Activated naive CD8-positive, alpha-beta T cell (primary cell): ENCODE data around the gene SCGB1A1.
A peak's percentile ranks its signal among the peaks of the same experiment; 100 is the strongest.

Experiments used
- H3K27ac Mint-ChIP-seq: one replicate; pipeline ENCODE4 v1.8.0; 2021; ENCODE audit warnings: mixed read lengths
- H3K27me3 Mint-ChIP-seq: one replicate; pipeline ENCODE4 v1.8.0; 2021; ENCODE audit warnings: mixed read lengths
- H3K36me3 Mint-ChIP-seq: one replicate; pipeline ENCODE4 v1.8.0; 2021; ENCODE audit warnings: mixed read lengths
- H3K4me1 Mint-ChIP-seq: one replicate; pipeline ENCODE4 v1.8.0; 2021; ENCODE audit warnings: low read depth, mixed read lengths
- H3K4me3 Mint-ChIP-seq: one replicate; pipeline ENCODE4 v1.8.0; 2021; ENCODE audit warnings: mild to moderate bottlenecking, mixed read lengths
- H3K9me3 Mint-ChIP-seq: one replicate; pipeline ENCODE4 v1.8.0; 2021; ENCODE audit warnings: low read depth, mixed read lengths

The SCGB1A1 gene

GRCh38 chr11:62427630-62428233 lies 8.9 kb downstream of the SCGB1A1 start:
- H3K4me1 Mint-ChIP-seq: peaks cover 42% of the 10 kb centered on the region
- H3K36me3 Mint-ChIP-seq: peaks cover 2% of the 10 kb centered on the region
- H3K4me3 Mint-ChIP-seq: peak overlapping the region; percentile 40

GRCh38 chr11:62428871-62429560 lies 10.2 kb downstream of the SCGB1A1 start:
- H3K4me1 Mint-ChIP-seq: peaks cover 49% of the 10 kb centered on the region
- peak overlapping the region; percentile 93 for H3K27ac Mint-ChIP-seq
- peaks cover 2% of the 10 kb centered on the region for H3K36me3 Mint-ChIP-seq
- H3K9me3 Mint-ChIP-seq: no peaks in the 10 kb centered on the region
- no peak overlapping the region for H3K4me3 Mint-ChIP-seq
- H3K27me3 Mint-ChIP-seq: no peaks in the 10 kb centered on the region

More at GRCh38 chr11:62427630-62428233, 8.9 kb downstream of the SCGB1A1 start:
- Mint-ChIP-seq H3K9me3 (no peaks in the 10 kb centered on the region), H3K27me3 (no peaks in the 10 kb centered on the region), H3K27ac (peak overlapping the region; percentile 93)

GRCh38 chr11:62430425-62430824 lies 11.6 kb downstream of the SCGB1A1 start:
- no peaks in the 10 kb centered on the region for H3K9me3 Mint-ChIP-seq
- H3K4me1 Mint-ChIP-seq: peaks cover 55% of the 10 kb centered on the region

GRCh38 chr11:62431171-62431901 lies 12.5 kb downstream of the SCGB1A1 start:
- Mint-ChIP-seq H3K4me1 (peaks cover 60% of the 10 kb centered on the region), H3K36me3 (peaks cover 2% of the 10 kb centered on the region), H3K4me3 (no peak overlapping the region), H3K9me3 (no peaks in the 10 kb centered on the region), H3K27me3 (no peaks in the 10 kb centered on the region), H3K27ac (no peak overlapping the region)

More at GRCh38 chr11:62430425-62430824, 11.6 kb downstream of the SCGB1A1 start:
- Mint-ChIP-seq H3K27me3 (no peaks in the 10 kb centered on the region), H3K27ac (peak overlapping the region; percentile 71), H3K36me3 (peaks cover 2% of the 10 kb centered on the region), H3K4me3 (no peak overlapping the region)

- no peaks in the 10 kb centered on the region for H3K27me3 Mint-ChIP-seq
Observed at GRCh38 chr11:62432695-62433094, 13.9 kb downstream of the SCGB1A1 start.

GRCh38 chr11:62433141-62433903 lies 14.5 kb downstream of the SCGB1A1 start:
- Mint-ChIP-seq H3K27ac (no peak overlapping the region), H3K36me3 (peaks cover 2% of the 10 kb centered on the region), H3K4me3 (no peak overlapping the region), H3K27me3 (no peaks in the 10 kb centered on the region), H3K9me3 (no peaks in the 10 kb centered on the region), H3K4me1 (peaks cover 46% of the 10 kb centered on the region)

More at GRCh38 chr11:62432695-62433094, 13.9 kb downstream of the SCGB1A1 start:
- Mint-ChIP-seq H3K27ac (no peak overlapping the region), H3K9me3 (no peaks in the 10 kb centered on the region), H3K4me3 (no peak overlapping the region), H3K4me1 (peaks cover 50% of the 10 kb centered on the region), H3K36me3 (peaks cover 2% of the 10 kb centered on the region)

GRCh38 chr11:62433904-62434276 lies 15.1 kb downstream of the SCGB1A1 start:
- Mint-ChIP-seq H3K27me3 (no peaks in the 10 kb centered on the region), H3K27ac (no peak overlapping the region), H3K9me3 (no peaks in the 10 kb centered on the region)

GRCh38 chr11:62435846-62436660 lies 17.2 kb downstream of the SCGB1A1 start:
- Mint-ChIP-seq H3K27me3 (no peaks in the 10 kb centered on the region), H3K4me1 (peaks cover 35% of the 10 kb centered on the region), H3K9me3 (no peaks in the 10 kb centered on the region), H3K36me3 (no peaks in the 10 kb centered on the region), H3K27ac (no peak overlapping the region), H3K4me3 (no peak overlapping the region)

More at GRCh38 chr11:62433904-62434276, 15.1 kb downstream of the SCGB1A1 start:
- Mint-ChIP-seq H3K36me3 (peaks cover 2% of the 10 kb centered on the region), H3K4me3 (no peak overlapping the region), H3K4me1 (peaks cover 42% of the 10 kb centered on the region)

- Mint-ChIP-seq H3K27ac (no peak overlapping the region), H3K4me1 (peaks cover 24% of the 10 kb centered on the region), H3K36me3 (no peaks in the 10 kb centered on the region), H3K9me3 (no peaks in the 10 kb centered on the region), H3K4me3 (no peak overlapping the region), H3K27me3 (no peaks in the 10 kb centered on the region)
Observed at GRCh38 chr11:62437616-62438015, 18.8 kb downstream of the SCGB1A1 start.

GRCh38 chr11:62438641-62439040 lies 19.8 kb downstream of the SCGB1A1 start:
- Mint-ChIP-seq H3K36me3 (no peaks in the 10 kb centered on the region), H3K27ac (no peak overlapping the region), H3K27me3 (no peaks in the 10 kb centered on the region), H3K9me3 (no peaks in the 10 kb centered on the region), H3K4me3 (no peak overlapping the region), H3K4me1 (peaks cover 20% of the 10 kb centered on the region)

- Mint-ChIP-seq H3K27ac (no peak overlapping the region), H3K4me1 (peaks cover 20% of the 10 kb centered on the region), H3K36me3 (no peaks in the 10 kb centered on the region), H3K27me3 (peaks cover 1% of the 10 kb centered on the region), H3K4me3 (no peak overlapping the region), H3K9me3 (no peaks in the 10 kb centered on the region)
Observed at GRCh38 chr11:62439785-62440602, 21.2 kb downstream of the SCGB1A1 start.

GRCh38 chr11:62443390-62444235 lies 24.8 kb downstream of the SCGB1A1 start:
- Mint-ChIP-seq H3K9me3 (no peaks in the 10 kb centered on the region), H3K27ac (no peak overlapping the region), H3K27me3 (peaks cover 16% of the 10 kb centered on the region), H3K4me3 (peak overlapping the region; percentile 72), H3K36me3 (no peaks in the 10 kb centered on the region), H3K4me1 (peaks cover 9% of the 10 kb centered on the region)
